Stimulated activated CD4-positive, alpha-beta T cell treated with anti-CD3 and anti-CD28 coated beads, Interleukin-2, amount 100 ng/mL, for 24 hours (primary cell): ENCODE measurements around the gene INHBC.
"Not testable (repeated sequence)": the region's sequence is repeated elsewhere in the genome, so short reads cannot be mapped to it uniquely, and the experiment has no call there.

Source experiments
- DNase-seq, 2 donors: peaks; one replicate each; pipeline ENCODE4 v3.0.0-alpha.2; 2020

Gene INHBC

GRCh38 chr12:57487597-57488401 lies 53.2 kb downstream of the INHBC start, which contains the start of gene MARS1:
Gene MARS1, plus strand, starts transcription at chr12:57488068. Its CDS starts 23 bp downstream, at chr12:57488091.
- peak; percentile 91 to 92 for DNase-seq

- no peak for DNase-seq
These were observed 54.0 kb downstream of the INHBC start for GRCh38 chr12:57488402-57489156.

GRCh38 chr12:57489157-57489641 lies 54.6 kb downstream of the INHBC start:
- no peak for DNase-seq

GRCh38 chr12:57490126-57490525 lies 55.5 kb downstream of the INHBC start:
- no peak for DNase-seq

GRCh38 chr12:57491393-57492280 lies 57.1 kb downstream of the INHBC start:
- DNase-seq: no peak

GRCh38 chr12:57495051-57495701 lies 60.6 kb downstream of the INHBC start:
- DNase-seq: not testable (repeated sequence)

- DNase-seq: no peak
These were observed 62.2 kb downstream of the INHBC start for GRCh38 chr12:57496822-57497221.

GRCh38 chr12:57497223-57498131 lies 62.9 kb downstream of the INHBC start:
- DNase-seq: no peak

GRCh38 chr12:57498132-57498502 lies 63.5 kb downstream of the INHBC start:
- no peak for DNase-seq

- DNase-seq: no peak
These were observed 64.0 kb downstream of the INHBC start for GRCh38 chr12:57498571-57498970.

GRCh38 chr12:57500213-57500612 lies 65.6 kb downstream of the INHBC start:
- no peak for DNase-seq
